Measurements from ENCODE around the gene RAB18. TPM values are rescaled to one million over a fixed set of nuclear protein-coding genes. Genes with fewer than 3 reads are reported as not detected.

Gene RAB18
- total and polyA plus RNA-seq, 2 donors (not counting 1 experiment from before 2014, with no cell fraction given) = 8.4 to 60.5 TPM

DNA sequence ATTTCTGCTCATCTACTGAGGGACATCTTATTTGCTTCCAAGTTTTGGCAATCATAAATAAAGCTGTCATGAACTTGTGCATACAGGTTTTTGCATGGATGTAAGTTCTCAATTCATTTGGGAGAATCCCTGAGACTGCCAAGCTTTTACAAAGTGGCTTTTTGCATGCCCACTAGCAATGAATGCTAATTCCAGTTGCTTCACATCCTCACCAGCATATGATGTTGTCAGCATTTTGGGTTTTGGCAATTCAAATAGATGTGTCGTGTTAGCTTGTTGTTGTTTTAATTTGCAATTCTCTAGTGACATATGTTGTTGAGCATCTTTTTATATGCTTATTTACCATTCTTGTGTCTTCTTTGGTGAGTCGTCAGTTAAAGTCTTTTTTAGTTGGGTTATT is 57.2 kb downstream of the RAB18 start:
- Histone ChIP-seq H3K4me3 (ENCODE audit: control extremely low read depth in 1 of 5, extremely low read depth in 1 of 5, insufficient read depth in 1 of 5, low read depth in 2 of 5, low read length in 4 of 5) (no peak overlapping the region), H3K36me3 (replicated peaks in 1 of 2; ENCODE audit: control extremely low read depth in 1 of 2, control insufficient read depth in 1 of 2, extremely low read depth in 1 of 2, insufficient read depth in 2 of 2, low read length in 1 of 2) (no peaks in the 10 kb centered on the region), H4K20me1 (ENCODE audit: control insufficient read depth, insufficient read depth, low read length, poor library complexity, severe bottlenecking) (no peaks in the 10 kb centered on the region), H3K27ac (ENCODE audit: low read length in 2 of 2) (no peak overlapping the region), H3K27me3 (replicated peaks in 1 of 4; ENCODE audit: control extremely low read depth in 1 of 4, control insufficient read depth in 3 of 4, insufficient read depth in 4 of 4, low read length in 3 of 4) (peaks cover 0 to 3% (median 0%) of the 10 kb centered on the region in 4 experiments), H3K9ac (ENCODE audit: low read length) (no peak overlapping the region), H3K9me3 (ENCODE audit: control extremely low read depth in 1 of 3, control insufficient read depth in 2 of 3, insufficient read depth in 1 of 3, low read length in 2 of 3) (no peaks in the 10 kb centered on the region), H2AFZ (ENCODE audit: insufficient read depth, low read depth, low read length, poor library complexity, severe bottlenecking) (no peak overlapping the region), H3K4me1 (ENCODE audit: control insufficient read depth in 2 of 2, insufficient read depth in 2 of 2, low read length in 2 of 2) (no peaks in the 10 kb centered on the region), H3K79me2 (ENCODE audit: control insufficient read depth, insufficient read depth, low read length) (no peaks in the 10 kb centered on the region), H3K4me2 (replicated peaks; ENCODE audit: low read depth, low read length, poor library complexity, severe bottlenecking) (no peak overlapping the region)
- POLR2A ChIA-PET = no interaction called here
- ATAC-seq (ENCODE audit: low read depth) (no peak), DNase-seq (no peak)
- Mint-ChIP-seq H3K27ac (no peak overlapping the region), H3K4me1 (peaks cover 11% of the 10 kb centered on the region), H3K9me3 (ENCODE audit: insufficient read depth) (no peaks in the 10 kb centered on the region), H3K27me3 (peaks cover 13% of the 10 kb centered on the region), H3K4me3 (no peak overlapping the region)
- no CpG with 5 or more reads among the region's 2 CpGs for WGBS (ENCODE audit: insufficient coverage)
- CTCF ChIA-PET = interaction anchor here (2.2 kb wide), 1 partner anchor 821 kb away, joined by 4 read pairs; no protein-coding TSS in a partner anchor
- no peak for TF ChIP-seq EZH2 (IDR thresholded peaks at IDR 0.05; ENCODE audit: borderline replicate concordance, insufficient read depth, low read depth, low read length, poor library complexity, severe bottlenecking)
- TF ChIP-seq, protein P1, sequence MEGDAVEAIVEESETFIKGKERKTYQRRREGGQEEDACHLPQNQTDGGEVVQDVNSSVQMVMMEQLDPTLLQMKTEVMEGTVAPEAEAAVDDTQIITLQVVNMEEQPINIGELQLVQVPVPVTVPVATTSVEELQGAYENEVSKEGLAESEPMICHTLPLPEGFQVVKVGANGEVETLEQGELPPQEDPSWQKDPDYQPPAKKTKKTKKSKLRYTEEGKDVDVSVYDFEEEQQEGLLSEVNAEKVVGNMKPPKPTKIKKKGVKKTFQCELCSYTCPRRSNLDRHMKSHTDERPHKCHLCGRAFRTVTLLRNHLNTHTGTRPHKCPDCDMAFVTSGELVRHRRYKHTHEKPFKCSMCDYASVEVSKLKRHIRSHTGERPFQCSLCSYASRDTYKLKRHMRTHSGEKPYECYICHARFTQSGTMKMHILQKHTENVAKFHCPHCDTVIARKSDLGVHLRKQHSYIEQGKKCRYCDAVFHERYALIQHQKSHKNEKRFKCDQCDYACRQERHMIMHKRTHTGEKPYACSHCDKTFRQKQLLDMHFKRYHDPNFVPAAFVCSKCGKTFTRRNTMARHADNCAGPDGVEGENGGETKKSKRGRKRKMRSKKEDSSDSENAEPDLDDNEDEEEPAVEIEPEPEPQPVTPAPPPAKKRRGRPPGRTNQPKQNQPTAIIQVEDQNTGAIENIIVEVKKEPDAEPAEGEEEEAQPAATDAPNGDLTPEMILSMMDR (IDR thresholded peaks at IDR 0.05) = no peak
- intact Hi-C loops (cut with micrococcal nuclease) = no loop called here

DNA sequence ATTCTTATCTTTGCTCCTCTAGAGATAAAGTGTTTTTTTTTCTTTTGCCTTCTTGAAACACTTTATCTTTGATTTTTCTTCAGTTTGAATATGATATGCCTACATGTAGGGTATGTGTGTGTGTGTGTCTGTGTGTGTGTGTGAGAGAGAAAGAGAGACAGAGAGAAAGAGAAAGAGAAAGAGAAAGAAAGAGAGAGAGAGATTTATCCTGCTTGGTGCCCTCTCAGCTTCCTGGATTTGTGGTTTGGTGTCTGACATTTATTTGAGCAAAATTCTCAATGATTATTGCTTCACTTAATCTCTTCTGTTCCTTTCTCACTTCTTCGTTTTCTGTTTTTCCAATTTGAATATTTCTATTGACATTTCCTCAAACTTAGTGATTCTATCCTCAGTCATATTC is 60.3 kb downstream of the RAB18 start:
- Mint-ChIP-seq H3K9me3 (ENCODE audit: insufficient read depth) (no peaks in the 10 kb centered on the region), H3K27me3 (peaks cover 13% of the 10 kb centered on the region), H3K27ac (no peak overlapping the region), H3K4me1 (peaks cover 19% of the 10 kb centered on the region), H3K4me3 (peak overlapping the region; percentile 7)
- no peaks in the 10 kb centered on the region for H4K20me1 ChIP-seq (ENCODE audit: control insufficient read depth, insufficient read depth, low read length, poor library complexity, severe bottlenecking)
- TF ChIP-seq, protein P1 (IDR thresholded peaks at IDR 0.05) = no peak
- TF ChIP-seq EZH2 (IDR thresholded peaks at IDR 0.05; ENCODE audit: borderline replicate concordance, insufficient read depth, low read depth, low read length, poor library complexity, severe bottlenecking) = no peak
- H3K9me3 ChIP-seq (ENCODE audit: control extremely low read depth in 1 of 3, control insufficient read depth in 2 of 3, insufficient read depth in 1 of 3, low read length in 2 of 3) = peaks cover 0 to 2% (median 0%) of the 10 kb centered on the region in 3 donors
- H2AFZ ChIP-seq (ENCODE audit: insufficient read depth, low read depth, low read length, poor library complexity, severe bottlenecking) = no peak overlapping the region
- ChIA-PET POLR2A (no interaction called here), CTCF (interaction anchor here (0.6 kb wide), 1 partner anchor 119 kb away, joined by 3 read pairs; no protein-coding TSS in a partner anchor)
- no peak for ATAC-seq (ENCODE audit: low read depth)
- no peak overlapping the region for H3K4me2 ChIP-seq (replicated peaks; ENCODE audit: low read depth, low read length, poor library complexity, severe bottlenecking)
- DNase-seq = no peak
- no peaks in the 10 kb centered on the region for H3K36me3 ChIP-seq (replicated peaks in 1 of 2; ENCODE audit: control extremely low read depth in 1 of 2, control insufficient read depth in 1 of 2, extremely low read depth in 1 of 2, insufficient read depth in 2 of 2, low read length in 1 of 2)
- peaks cover 5 to 7% of the 10 kb centered on the region in 2 donors for H3K4me1 ChIP-seq (ENCODE audit: control insufficient read depth in 2 of 2, insufficient read depth in 2 of 2, low read length in 2 of 2)
- H3K79me2 ChIP-seq (ENCODE audit: control insufficient read depth, insufficient read depth, low read length) = no peaks in the 10 kb centered on the region
- WGBS (ENCODE audit: insufficient coverage) = no CpG with 5 or more reads among the region's 1 CpG
- no peak overlapping the region for H3K9ac ChIP-seq (ENCODE audit: low read length)
- H3K27me3 ChIP-seq (replicated peaks in 1 of 4; ENCODE audit: control extremely low read depth in 1 of 4, control insufficient read depth in 3 of 4, insufficient read depth in 4 of 4, low read length in 3 of 4) = peaks cover 0 to 3% (median 0%) of the 10 kb centered on the region in 4 experiments
- H3K4me3 ChIP-seq (ENCODE audit: control extremely low read depth in 1 of 5, extremely low read depth in 1 of 5, insufficient read depth in 1 of 5, low read depth in 2 of 5, low read length in 4 of 5) = no peak overlapping the region
- H3K27ac ChIP-seq (ENCODE audit: low read length in 2 of 2) = no peak overlapping the region
- intact Hi-C loops (cut with micrococcal nuclease) = no loop called here

All from B cell (primary cell).